H1 (cell line): Measurements from ENCODE around the gene CENPO. TPM values are rescaled to one million over a fixed set of nuclear protein-coding genes. Genes with fewer than 3 reads are reported as not detected.

ENCODE experiments used
- CTCF ChIA-PET: fragments of 300-600 bp; sonication (Branson Sonifier 250); formaldehyde crosslinking; loops from one replicate; lab custom pipeline; 2021; ENCODE audit not compliant: partially characterized antibody; lab: Charles Lee
- POLR2A ChIA-PET: fragments of 300-600 bp; sonication (Branson Sonifier 250); formaldehyde crosslinking; loops from one replicate; lab custom pipeline; 2021; ENCODE audit warnings: inconsistent platforms; ENCODE audit not compliant: partially characterized antibody; lab: Charles Lee
- DNase-seq, 2 experiments: peaks; one replicate each; pipeline versions ENCODE4 v3.0.0 to v3.0.0-alpha.2; 2010 to 2022; ENCODE audit warnings: low spot score in 2 of 2, low read depth in 1 of 2, mixed read lengths in 1 of 2
- FAIRE-seq: peaks from 2 replicates; lab custom pipeline; 2011; peaks lifted over from hg19 to GRCh38; lab: Jason Lieb, UNC
- H2AFZ ChIP-seq: 2 replicates; pipeline ENCODE4 v1.8.1; 2012; ENCODE audit warnings: low read length, inconsistent platforms
- H2AK5ac ChIP-seq: 2 replicates; pipeline ENCODE4 v1.6.1; 2013; ENCODE audit warnings: low read depth, low read length
- H2BK120ac ChIP-seq: replicated peaks from 2 replicates; pipeline ENCODE3; 2013; ENCODE audit warnings: low read depth, low read length, inconsistent platforms
- H2BK12ac ChIP-seq: 2 replicates; pipeline ENCODE4 v1.6.1; 2013; ENCODE audit warnings: low read depth, low read length
- H2BK15ac ChIP-seq: 2 replicates; pipeline ENCODE4 v1.6.1; 2013; ENCODE audit warnings: low read length
- H2BK20ac ChIP-seq: 2 replicates; pipeline ENCODE4 v1.6.1; 2013; ENCODE audit warnings: low read length
- H2BK5ac ChIP-seq: 2 replicates; pipeline ENCODE4 v1.6.1; 2013; ENCODE audit warnings: low read depth, low read length
- H3K14ac ChIP-seq: 2 replicates; pipeline ENCODE4 v1.6.1; 2013; ENCODE audit warnings: inconsistent platforms; ENCODE audit not compliant: insufficient read length
- H3K18ac ChIP-seq: 2 replicates; pipeline ENCODE4 v1.6.1; 2013; ENCODE audit warnings: low read length; ENCODE audit errors: extremely low read depth
- H3K23ac ChIP-seq: 2 replicates; pipeline ENCODE4 v1.6.1; 2013; ENCODE audit warnings: inconsistent platforms; ENCODE audit not compliant: insufficient read length
- H3K23me2 ChIP-seq: 2 replicates; pipeline ENCODE4 v1.6.1; 2013; ENCODE audit warnings: low read depth, low read length
- H3K27ac ChIP-seq: 2 replicates; pipeline ENCODE4 v1.6.1; 2011; ENCODE audit warnings: low read depth, low read length, inconsistent platforms
- H3K27me3 ChIP-seq, 4 experiments: replicated peaks in 1 of 4; 1 replicate in 1 of 4; 2 replicates in 3 of 4; pipeline versions ENCODE4 v1.6.1 to v1.8.1; 2011 to 2013; ENCODE audit warnings: low read length in 3 of 4, mild to moderate bottlenecking in 3 of 4, inconsistent platforms in 2 of 4, mixed read lengths in 2 of 4, moderate library complexity in 1 of 4; ENCODE audit not compliant: control insufficient read depth in 3 of 4, insufficient read depth in 3 of 4; ENCODE audit errors: extremely low read depth in 1 of 4
- H3K36me3 ChIP-seq, 4 experiments: 2 replicates each; pipeline versions ENCODE4 v1.6.1 to v1.8.1; 2011 to 2013; ENCODE audit warnings: mild to moderate bottlenecking in 4 of 4, low read length in 3 of 4, moderate library complexity in 2 of 4, control low read depth in 1 of 4, inconsistent platforms in 1 of 4; ENCODE audit not compliant: insufficient read depth in 4 of 4, control insufficient read depth in 2 of 4
- H3K4ac ChIP-seq: replicated peaks from 2 replicates; pipeline ENCODE3; 2013; ENCODE audit warnings: low read length, low read depth, mixed read lengths, inconsistent platforms; ENCODE audit not compliant: insufficient read length
- H3K4me1 ChIP-seq, 4 experiments: replicated peaks in 1 of 4; 1 replicate in 1 of 4; 2 replicates in 3 of 4; pipeline versions ENCODE4 v1.6.1 to v1.8.1; 2011 to 2013; ENCODE audit warnings: low read length in 3 of 4, inconsistent platforms in 2 of 4, mixed read lengths in 1 of 4; ENCODE audit not compliant: insufficient read depth in 4 of 4, control insufficient read depth in 3 of 4
- H3K4me2 ChIP-seq, 2 experiments: 2 replicates each; pipeline versions ENCODE4 v1.6.1 to v1.8.1; 2011 to 2013; ENCODE audit warnings: low read depth in 2 of 2, low read length in 2 of 2, control low read depth in 1 of 2, inconsistent platforms in 1 of 2, mild to moderate bottlenecking in 1 of 2; ENCODE audit not compliant: insufficient read depth in 1 of 2
- H3K4me3 ChIP-seq, 4 experiments: fragments of 200-600, 300-600 bp in 1 of 4; sonication (generic), shearing (Covaris generic), sonication (Bioruptor Twin) in 1 of 4; 2 replicates each; pipeline versions ENCODE4 v1.5.1 to v1.8.1; 2011 to 2016; ENCODE audit warnings: low read length in 4 of 4, low read depth in 3 of 4, control low read depth in 2 of 4, inconsistent platforms in 2 of 4, mild to moderate bottlenecking in 2 of 4, mixed read lengths in 1 of 4, moderate library complexity in 1 of 4; ENCODE audit not compliant: insufficient read depth in 2 of 4; ENCODE audit errors: extremely low read depth in 1 of 4
- H3K56ac ChIP-seq: replicated peaks from 2 replicates; pipeline ENCODE3; 2013; ENCODE audit warnings: low read depth, mild to moderate bottlenecking, mixed read lengths, low read length, inconsistent platforms; ENCODE audit not compliant: insufficient read length
- H3K79me1 ChIP-seq: 2 replicates; pipeline ENCODE4 v1.6.1; 2013; ENCODE audit warnings: low read depth, low read length, control low read depth
- H3K79me2 ChIP-seq, 2 experiments: 2 replicates each; pipeline versions ENCODE4 v1.6.1 to v1.8.1; 2012 to 2013; ENCODE audit warnings: low read length in 2 of 2, mild to moderate bottlenecking in 2 of 2, inconsistent platforms in 1 of 2; ENCODE audit not compliant: insufficient read depth in 2 of 2, control insufficient read depth in 1 of 2
- H3K9ac ChIP-seq, 4 experiments: replicated peaks in 1 of 4; 1 replicate in 1 of 4; 2 replicates in 3 of 4; pipeline versions ENCODE4 v1.6.1 to v1.8.1; 2011 to 2013; ENCODE audit warnings: low read depth in 3 of 4, low read length in 3 of 4, control low read depth in 2 of 4, mild to moderate bottlenecking in 2 of 4, moderate library complexity in 2 of 4, inconsistent platforms in 1 of 4; ENCODE audit errors: extremely low read depth in 1 of 4
- H3K9me3 ChIP-seq, 2 experiments: 2 replicates each; pipeline versions ENCODE4 v1.6.1 to v1.8.1; 2012 to 2013; ENCODE audit warnings: mild to moderate bottlenecking in 2 of 2, moderate library complexity in 2 of 2, control low read depth in 1 of 2, inconsistent platforms in 1 of 2, low read depth in 1 of 2, low read length in 1 of 2, mixed read lengths in 1 of 2; ENCODE audit not compliant: insufficient read depth in 2 of 2
- H4K20me1 ChIP-seq, 2 experiments: replicated peaks in 1 of 2; 2 replicates each; pipeline versions ENCODE3 to v1.8.1; 2011 to 2013; ENCODE audit warnings: inconsistent platforms in 2 of 2, low read length in 2 of 2, mild to moderate bottlenecking in 1 of 2; ENCODE audit not compliant: insufficient read depth in 2 of 2, control insufficient read depth in 1 of 2
- H4K5ac ChIP-seq: 2 replicates; pipeline ENCODE4 v1.6.1; 2013; ENCODE audit warnings: low read length, low read depth, mixed read lengths, inconsistent platforms; ENCODE audit not compliant: insufficient read length
- H4K8ac ChIP-seq: 2 replicates; pipeline ENCODE4 v1.8.0; 2013; ENCODE audit warnings: mild to moderate bottlenecking, moderate library complexity, low read length, inconsistent platforms; ENCODE audit not compliant: insufficient read depth; ENCODE audit errors: extremely low read depth
- H4K91ac ChIP-seq: replicated peaks from 2 replicates; pipeline ENCODE3; 2013; ENCODE audit warnings: low read length, mixed read lengths, inconsistent platforms; ENCODE audit not compliant: insufficient read length
- CHD2 ChIP-seq: IDR thresholded peaks from 2 replicates; pipeline ENCODE4 v1.6.1; 2012; ENCODE audit warnings: low read length, improper control_type of control experiment
- KDM1A ChIP-seq: fragments of 200-600, 300-600 bp; sonication (generic); IDR thresholded peaks from 2 replicates; pipeline ENCODE4 v1.7.1; 2016; ENCODE audit warnings: mild to moderate bottlenecking, low read length, borderline replicate concordance
- POLR2A ChIP-seq, 2 experiments: IDR thresholded peaks; 1 replicate in 1 of 2; 2 replicates in 1 of 2; pipeline ENCODE4 v1.6.1; 2011; ENCODE audit warnings: low read depth in 2 of 2, low read length in 2 of 2, mild to moderate bottlenecking in 2 of 2; ENCODE audit errors: control extremely low read depth in 1 of 2
- POLR2AphosphoS5 ChIP-seq: IDR thresholded peaks from 2 replicates; pipeline ENCODE4 v1.6.1; 2011; ENCODE audit warnings: low read depth, low read length
- WGBS, 2 experiments: shearing (Covaris generic) in 1 of 2; methylation state at CpG; one replicate each; pipeline versions ENCODE4 v1.1.6 to v1.1.7; 2013 to 2015; ENCODE audit warnings: low lambda C conversion rate in 2 of 2, mixed read lengths in 2 of 2, inconsistent platforms in 1 of 2, low coverage in 1 of 2, missing lambda C conversion rate in 1 of 2; ENCODE audit not compliant: insufficient replicate concordance in 2 of 2, insufficient coverage in 1 of 2, insufficient read length in 1 of 2; ENCODE audit errors: extremely low coverage in 1 of 2, missing lambda C conversion rate in 1 of 2; 5-methylcytosine and 5-hydroxymethylcytosine counted together
- polyA plus RNA-seq, 7 experiments: library from polyadenylated mRNA; depleted of rRNA in 3 of 7; stranded (reverse) in 5 of 7; unstranded in 2 of 7; fragments of >200 nt in 5 of 7; fragments of 200-250 nt in 2 of 7; gene quantifications; 1 replicate in 5 of 7; 2 replicates in 1 of 7; 4 replicates in 1 of 7; pipeline versions ENCODE4 v1.2.1 to v1.2.3, GENCODE V29; 2011 to 2013; ENCODE audit warnings: missing spikeins in 2 of 7, mixed read lengths in 2 of 7
- total RNA-seq: library from RNA; stranded (reverse); fragmentation: NEBNext Ultra II Directional; extraction: Animal tissue kit (Norgen Biotek cat#: 25700); gene quantifications from 2 replicates; pipeline ENCODE4 v1.2.1, GENCODE V29; 2021

CENPO gene
- total and polyA plus RNA-seq, 2 of the 8 experiments (the other 6 are each of a cell fraction or from before 2014, with no cell fraction given) = 34.4 to 46.3 TPM

- ChIA-PET CTCF (interaction anchor here (1.9 to 3.8 kb wide), 3 partner anchors 29 to 411 kb away, joined by 7 to 24 read pairs (median 9); partner anchors contain the start of genes CENPO and PTRHD1), POLR2A (interaction anchor here (0.8 to 2.2 kb wide), 3 partner anchors 21 to 428 kb away, joined by 3 to 10 read pairs (median 4); partner anchors contain the start of genes CENPO and PTRHD1)
- H3K27me3 ChIP-seq = no peaks in the 10 kb centered on the region
- no peak overlapping the region for H3K23ac ChIP-seq
- H3K9ac ChIP-seq = no peak overlapping the region
- no peak overlapping the region for H4K5ac ChIP-seq
- DNase-seq (peak in 1 of 2 experiments; percentile 46), FAIRE-seq (no peak)
- H2BK20ac ChIP-seq = no peak overlapping the region; the same call in 1 of the 2 replicates
- no peak overlapping the region for H2BK120ac ChIP-seq
- H3K14ac ChIP-seq = no peak overlapping the region
- no peak overlapping the region for H4K8ac ChIP-seq
- H3K9me3 ChIP-seq = 0 out of 4 replicates have a peak, but pooled peaks cover 0 to 3% of the 10 kb centered on the region in 2 experiments
- H3K36me3 ChIP-seq = peaks cover 22 to 74% (median 56%) of the 10 kb centered on the region in 4 experiments
- H3K79me2 ChIP-seq = no peaks in the 10 kb centered on the region; a peak in 1 of 4 replicates
- no peak overlapping the region for H3K18ac ChIP-seq
- H2BK15ac ChIP-seq = no peak overlapping the region
- H3K4ac ChIP-seq = no peak overlapping the region
- H3K56ac ChIP-seq = no peak overlapping the region
- H3K4me1 ChIP-seq = peaks cover 15 to 27% (median 21%) of the 10 kb centered on the region in 4 experiments
- WGBS, 2 experiments = 91% methylated on average over 17 of the region's 17 CpGs; no CpG with 5 or more reads in 1 of the 2 experiments
- peaks cover 2% of the 10 kb centered on the region; the same call in 1 of the 2 replicates for H3K23me2 ChIP-seq
- peak overlapping the region; percentile 93 for H2BK5ac ChIP-seq
- peaks cover 0 to 9% of the 10 kb centered on the region in 2 experiments for H4K20me1 ChIP-seq
- H2BK12ac ChIP-seq = peak overlapping the region; percentile 55
- no peak overlapping the region for H4K91ac ChIP-seq
- peak overlapping the region; percentile 82 for H2AK5ac ChIP-seq
- 0 out of 2 replicates have a peak overlapping the region, but pooled peaks have one; percentile 73 for H3K27ac ChIP-seq
- peaks cover 3% of the 10 kb centered on the region; the same call in 1 of the 2 replicates for H3K79me1 ChIP-seq
- 0 out of 8 replicates have a peak overlapping the region, but pooled peaks of 1 of the 4 experiments have one; percentile 13 for H3K4me3 ChIP-seq
- H3K4me2 ChIP-seq = peak overlapping the region; percentile 16 to 21; a peak in 3 of 4 replicates
- no peak overlapping the region for H2AFZ ChIP-seq
- TF ChIP-seq CHD2 (0 out of 2 replicates have a peak, but pooled peaks have one; percentile 11), POLR2A (IDR thresholded peaks at IDR 0.05; ENCODE audit: control extremely low read depth in 1 of 2, low read depth in 2 of 2, low read length in 2 of 2) (peak; percentile 21 to 27; a peak in 2 of 3 replicates), KDM1A (no peak), POLR2AphosphoS5 (0 out of 2 replicates have a peak, but pooled peaks have one; percentile 61)
Measured at GRCh38 chr2:24820598-24821432, 27.6 kb downstream of the CENPO start.
